HG02642 (cell line): ENCODE measurements around the gene RASGRP3.

ENCODE experiments used
- ATAC-seq: cut with Tn5 transposase; IDR thresholded peaks from one replicate; pipeline ENCODE4 v1.9.1; 2021; ENCODE audit warnings: mild to moderate bottlenecking; ENCODE audit not compliant: unreplicated experiment, poor library complexity

The RASGRP3 gene

GRCh38 chr2:33606622-33607021 is 130.2 kb downstream of the RASGRP3 start:
- no peak for ATAC-seq

DNA sequence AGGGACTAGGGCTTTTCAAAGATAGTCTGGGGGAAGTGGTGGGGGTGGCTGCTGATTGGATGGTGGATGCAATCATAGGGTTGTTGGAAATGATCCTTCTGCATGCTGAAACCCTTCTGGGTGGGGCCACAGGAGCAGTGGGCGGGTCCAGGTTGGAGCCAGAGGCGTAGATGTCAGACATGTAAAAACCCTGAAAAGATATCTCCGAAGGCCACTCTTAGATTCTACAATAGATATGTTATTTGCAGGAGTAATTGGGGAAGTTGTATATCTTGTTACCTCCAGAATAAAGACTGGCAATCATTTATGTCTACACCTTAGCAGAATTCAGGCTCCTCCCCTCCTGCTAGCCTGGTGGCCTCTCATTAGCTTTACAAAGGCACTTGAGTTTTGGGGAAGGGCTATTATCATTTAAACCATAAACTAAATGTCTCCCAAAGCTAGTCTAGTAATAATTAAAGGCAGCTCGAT is 130.8 kb downstream of the RASGRP3 start:
- ATAC-seq, result no peak

- ATAC-seq, result no peak
These were observed 131.5 kb downstream of the RASGRP3 start for GRCh38 chr2:33607905-33608304.

- ATAC-seq, result no peak
These were observed 137.7 kb downstream of the RASGRP3 start for GRCh38 chr2:33614190-33614589.
